ENCODE measurements around the gene CLDN2.

The CLDN2 gene

GRCh38 chrX:106964290-106964689 is 44.1 kb downstream of the CLDN2 start:
- TF ChIP-seq SIN3A (IDR thresholded peaks at IDR 0.05; ENCODE audit: borderline replicate concordance, insufficient read depth, low read length) (no peak), TAF1 (IDR thresholded peaks at IDR 0.05; ENCODE audit: borderline replicate concordance, insufficient read depth, low read length) (no peak), REST (IDR thresholded peaks at IDR 0.05; ENCODE audit: insufficient read depth in 1 of 2, low read depth in 2 of 2, low read length in 2 of 2) (no peak), POLR2AphosphoS5 (IDR thresholded peaks at IDR 0.05; ENCODE audit: low read depth, low read length) (no peak), FOXP2 (optimal IDR thresholded peaks at IDR 0.05; ENCODE audit: borderline replicate concordance, extremely low read depth, extremely low read length, insufficient read depth) (no peak)

DNA sequence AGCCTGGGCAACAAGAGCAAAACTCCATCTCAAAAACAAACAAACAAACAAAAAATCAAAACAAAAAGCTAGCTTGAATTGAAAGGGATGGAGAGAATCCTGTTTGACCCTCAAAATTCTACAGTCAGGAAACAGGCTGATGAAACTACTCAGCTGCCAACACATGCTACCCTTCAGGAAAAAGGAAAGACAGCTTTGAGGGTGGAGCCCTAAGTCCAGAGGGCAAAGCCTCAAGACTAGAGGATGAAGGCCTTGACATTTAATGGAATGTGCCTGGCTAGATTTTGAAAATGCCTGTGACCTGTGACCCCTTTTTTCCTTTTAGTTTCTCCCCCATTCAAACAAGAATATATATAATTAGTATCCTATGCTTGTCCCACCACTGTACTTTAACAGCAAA is 52.7 kb downstream of the CLDN2 start:
- TF ChIP-seq TAF1 (IDR thresholded peaks at IDR 0.05; ENCODE audit: borderline replicate concordance, insufficient read depth, low read length), result no peak
- TF ChIP-seq FOXP2 (optimal IDR thresholded peaks at IDR 0.05; ENCODE audit: borderline replicate concordance, extremely low read depth, extremely low read length, insufficient read depth), result no peak
- no peak for TF ChIP-seq REST (IDR thresholded peaks at IDR 0.05; ENCODE audit: insufficient read depth in 1 of 2, low read depth in 2 of 2, low read length in 2 of 2)
- TF ChIP-seq SIN3A (IDR thresholded peaks at IDR 0.05; ENCODE audit: borderline replicate concordance, insufficient read depth, low read length), result no peak
- no peak for TF ChIP-seq POLR2AphosphoS5 (IDR thresholded peaks at IDR 0.05; ENCODE audit: low read depth, low read length)

DNA sequence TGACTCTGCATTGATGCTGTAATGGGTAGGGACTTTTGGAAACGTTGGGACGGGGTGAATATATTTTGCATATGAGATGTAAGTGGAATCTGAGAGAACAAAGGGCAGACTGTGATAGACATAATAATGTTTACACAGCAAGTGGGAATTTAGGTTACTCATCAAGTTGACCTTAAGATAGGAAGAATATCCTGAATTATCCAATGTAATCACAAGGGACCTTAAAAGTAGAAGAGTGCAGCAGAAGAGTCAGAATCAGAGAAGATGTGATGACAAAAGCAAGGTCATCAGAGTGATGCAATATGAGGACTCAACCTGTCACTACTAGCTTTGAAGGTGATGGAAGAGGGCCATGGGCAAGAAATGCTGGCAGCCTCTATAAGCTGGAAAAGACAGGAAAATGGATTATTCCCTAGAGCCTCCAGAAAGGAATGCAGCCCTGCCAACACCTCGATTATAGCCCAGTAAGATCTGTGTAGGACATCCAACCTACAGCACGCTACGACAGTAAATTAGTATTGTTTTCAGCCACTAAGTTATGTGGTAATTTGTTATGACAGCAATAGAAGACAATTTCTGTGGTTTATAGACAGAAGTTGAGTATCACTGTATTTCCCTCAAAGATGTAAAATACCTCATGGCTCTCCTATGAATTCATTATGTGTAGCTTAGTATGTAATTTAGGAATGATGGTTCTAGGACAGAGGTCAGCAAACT is 53.4 kb downstream of the CLDN2 start:
- no peak for TF ChIP-seq POLR2AphosphoS5 (IDR thresholded peaks at IDR 0.05; ENCODE audit: low read depth, low read length)
- no peak for TF ChIP-seq SIN3A (IDR thresholded peaks at IDR 0.05; ENCODE audit: borderline replicate concordance, insufficient read depth, low read length)
- no peak for TF ChIP-seq FOXP2 (optimal IDR thresholded peaks at IDR 0.05; ENCODE audit: borderline replicate concordance, extremely low read depth, extremely low read length, insufficient read depth)
- no peak for TF ChIP-seq TAF1 (IDR thresholded peaks at IDR 0.05; ENCODE audit: borderline replicate concordance, insufficient read depth, low read length)
- no peak for TF ChIP-seq REST (IDR thresholded peaks at IDR 0.05; ENCODE audit: insufficient read depth in 1 of 2, low read depth in 2 of 2, low read length in 2 of 2)

GRCh38 chrX:106976416-106976815 is 56.2 kb downstream of the CLDN2 start:
- TF ChIP-seq SIN3A (IDR thresholded peaks at IDR 0.05; ENCODE audit: borderline replicate concordance, insufficient read depth, low read length) (no peak), POLR2AphosphoS5 (IDR thresholded peaks at IDR 0.05; ENCODE audit: low read depth, low read length) (no peak), TAF1 (IDR thresholded peaks at IDR 0.05; ENCODE audit: borderline replicate concordance, insufficient read depth, low read length) (no peak), FOXP2 (optimal IDR thresholded peaks at IDR 0.05; ENCODE audit: borderline replicate concordance, extremely low read depth, extremely low read length, insufficient read depth) (no peak), REST (IDR thresholded peaks at IDR 0.05; ENCODE audit: insufficient read depth in 1 of 2, low read depth in 2 of 2, low read length in 2 of 2) (no peak)
